PC-3 (cell line): ENCODE measurements around the gene DEFB126. TPM values are rescaled to one million over a fixed set of nuclear protein-coding genes. Genes with fewer than 3 reads are reported as not detected.

Experiments
- ATAC-seq: fragments of 200-7000 bp; cut with Tn5 transposase; 2 replicates; pipeline ENCODE4 v1.9.1; 2020; ENCODE audit warnings: mild to moderate bottlenecking, moderate library complexity
- BruUV-seq: library from RNA; stranded (reverse); fragments of 400-500 nt; replicated peaks from 2 replicates; lab custom pipeline; 2021; lab: Mats Ljungman, UMichigan
- CTCF ChIA-PET: fragments of 300-600 bp; sonication (Branson Sonifier 250); formaldehyde crosslinking; loops from one replicate; lab custom pipeline; 2022; ENCODE audit warnings: antibody characterized with exemption; lab: Charles Lee
- POLR2A ChIA-PET: fragments of 300-600 bp; sonication (Branson Sonifier 250); formaldehyde crosslinking; loops from one replicate; lab custom pipeline; 2022; ENCODE audit warnings: antibody characterized with exemption; ENCODE audit not compliant: unreplicated experiment; lab: Charles Lee
- DNase-seq: peaks from one replicate; pipeline ENCODE4 v3.0.0-alpha.2; 2015
- H2AFZ ChIP-seq: fragments of 300-600 bp; sonication (generic); 2 replicates; pipeline ENCODE4 v1.6.0; 2016; ENCODE audit warnings: antibody characterized with exemption, low read length
- H3F3A ChIP-seq: fragments of 300-600 bp; sonication (generic); one replicate; pipeline ENCODE4 v1.6.0; 2017; ENCODE audit warnings: antibody characterized with exemption, low read length, control low read depth, mild to moderate bottlenecking; ENCODE audit not compliant: unreplicated experiment
- H3K27ac ChIP-seq: fragments of 300-600 bp; sonication (generic); 2 replicates; pipeline ENCODE4 v1.5.1; 2016; ENCODE audit warnings: mild to moderate bottlenecking, low read length
- H3K27me3 ChIP-seq: fragments of 300-600 bp; sonication (generic); 2 replicates; pipeline ENCODE4 v1.6.1; 2016; ENCODE audit warnings: low read length, mixed read lengths
- H3K36me3 ChIP-seq: fragments of 300-600 bp; sonication (generic); 2 replicates; pipeline ENCODE4 v1.6.1; 2016; ENCODE audit warnings: low read depth, mixed run types, low read length, mixed read lengths
- H3K4me1 ChIP-seq: fragments of 300-600 bp; sonication (generic); 2 replicates; pipeline ENCODE4 v1.5.1; 2016; ENCODE audit warnings: low read length; ENCODE audit not compliant: insufficient read depth
- H3K4me2 ChIP-seq: fragments of 300-600 bp; sonication (generic); 2 replicates; pipeline ENCODE4 v1.6.0; 2016; ENCODE audit warnings: low read length
- H3K4me3 ChIP-seq: fragments of 300-600 bp; sonication (generic); 2 replicates; pipeline ENCODE4 v1.5.1; 2016; ENCODE audit warnings: mild to moderate bottlenecking, low read length, mixed read lengths
- H3K79me2 ChIP-seq: fragments of 300-600 bp; sonication (generic); 2 replicates; pipeline ENCODE4 v1.6.1; 2017; ENCODE audit warnings: low read length, mixed read lengths
- H3K9ac ChIP-seq: fragments of 300-600 bp; sonication (generic); 2 replicates; pipeline ENCODE4 v1.6.0; 2016; ENCODE audit warnings: mild to moderate bottlenecking, low read length
- H3K9me2 ChIP-seq: fragments of 300-600 bp; sonication (generic); replicated peaks from 2 replicates; pipeline ENCODE4 v1.6.1; 2016; ENCODE audit warnings: mixed run types, low read length, mixed read lengths
- H3K9me3 ChIP-seq: fragments of 300-600 bp; sonication (generic); 2 replicates; pipeline ENCODE4 v1.6.1; 2016; ENCODE audit warnings: low read length, mixed read lengths
- H4K20me1 ChIP-seq: fragments of 300-600 bp; sonication (generic); 2 replicates; pipeline ENCODE4 v1.6.1; 2016; ENCODE audit warnings: low read length, mixed read lengths
- EZH2 ChIP-seq: fragments of 300-600 bp; sonication (generic); IDR thresholded peaks from one replicate; pipeline ENCODE4 v1.6.1; 2017; ENCODE audit warnings: antibody characterized with exemption, mild to moderate bottlenecking, low read length; ENCODE audit not compliant: unreplicated experiment
- EZH2phosphoT487 ChIP-seq: fragments of 300-600 bp; sonication (generic); IDR thresholded peaks from 2 replicates; pipeline ENCODE4 v1.6.1; 2018; ENCODE audit warnings: mild to moderate bottlenecking, antibody characterized with exemption, low read length, borderline replicate concordance
- intact Hi-C: fragments of 100-400 bp; cut with micrococcal nuclease; formaldehyde crosslinking; loops from 2 replicates; pipeline ENCODE4 v1.9.0; 2023
- total RNA-seq: library from RNA; depleted of rRNA; stranded (reverse); fragments of >200 nt; gene quantifications from 2 replicates; pipeline ENCODE4 v1.2.3, GENCODE V29; 2014; rRNA removed
- TF ChIP-seq, protein P1 (sequence below): fragments of 300-600 bp; sonication (generic); conservative IDR thresholded peaks from 2 replicates; pipeline ENCODE4 v1.5.1; 2017; ENCODE audit warnings: antibody characterized with exemption, low read depth, mild to moderate bottlenecking, low read length

The DEFB126 gene
- total RNA-seq, 1 experiment from 2014 or later, result not detected

DNA sequence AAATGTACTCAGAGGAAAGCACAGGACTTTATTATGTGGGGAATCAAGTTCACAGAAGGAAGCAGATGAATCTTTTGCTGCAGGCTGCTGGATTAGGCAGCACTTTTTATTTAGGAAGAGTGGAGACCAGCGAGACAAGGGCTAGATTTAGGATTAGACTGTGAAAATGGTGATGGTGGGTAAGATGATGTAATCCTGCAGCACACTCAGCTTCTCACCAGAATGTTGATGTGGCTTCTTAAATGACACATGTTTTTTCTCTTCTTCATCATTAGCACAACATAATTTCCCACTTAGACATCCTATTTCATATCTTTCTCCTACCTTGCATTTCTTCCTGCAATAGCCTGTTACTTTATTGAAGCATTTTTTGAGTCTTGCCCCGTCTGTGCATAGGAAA is 45.3 kb downstream of the DEFB126 start:
- CTCF ChIA-PET, result no interaction called here

DNA sequence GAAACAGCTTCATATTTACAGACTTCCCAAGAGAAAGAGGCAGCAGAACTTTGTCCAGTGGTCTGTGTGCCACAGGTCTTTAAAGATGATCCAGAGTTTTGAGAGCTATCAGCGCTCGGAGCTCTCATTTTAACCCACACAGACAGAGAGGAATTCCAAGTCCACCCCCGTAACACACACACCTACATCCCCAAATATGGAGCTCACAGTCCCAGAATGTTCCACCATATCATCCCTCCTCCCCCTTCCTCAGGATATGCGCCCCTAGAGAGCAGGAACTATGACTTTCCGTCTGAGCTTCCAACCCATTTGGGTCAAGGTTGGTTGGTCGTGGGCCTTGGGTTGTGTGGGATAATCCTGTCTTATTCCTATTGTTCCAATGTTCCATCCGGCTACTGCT is 47.2 kb downstream of the DEFB126 start, which contains the start of gene DEFB128:
DEFB128 (minus strand) TSS at position 101 of the 400 bp plus-strand sequence; CDS start at position 13, 88 bp downstream.
- no peak within 1 kb of the TSS for H3K9ac ChIP-seq
- ChIA-PET POLR2A (no interaction called here), CTCF (no interaction called here)
- peaks cover 6% of the 10 kb centered on the region; the same call in 1 of the 2 replicates for H3K9me3 ChIP-seq
- peaks cover 69% of the 10 kb centered on the region for H3K27me3 ChIP-seq
- H3K4me3 ChIP-seq, result no peak within 1 kb of the TSS
- no TSS peak for BruUV-seq
- intact Hi-C loops, result no loop called here
- H4K20me1 ChIP-seq, result no peaks in the 10 kb centered on the region
- H3F3A ChIP-seq, result no peaks in the 10 kb centered on the region
- no peak within 1 kb of the TSS for H2AFZ ChIP-seq
- TF ChIP-seq, protein P1, sequence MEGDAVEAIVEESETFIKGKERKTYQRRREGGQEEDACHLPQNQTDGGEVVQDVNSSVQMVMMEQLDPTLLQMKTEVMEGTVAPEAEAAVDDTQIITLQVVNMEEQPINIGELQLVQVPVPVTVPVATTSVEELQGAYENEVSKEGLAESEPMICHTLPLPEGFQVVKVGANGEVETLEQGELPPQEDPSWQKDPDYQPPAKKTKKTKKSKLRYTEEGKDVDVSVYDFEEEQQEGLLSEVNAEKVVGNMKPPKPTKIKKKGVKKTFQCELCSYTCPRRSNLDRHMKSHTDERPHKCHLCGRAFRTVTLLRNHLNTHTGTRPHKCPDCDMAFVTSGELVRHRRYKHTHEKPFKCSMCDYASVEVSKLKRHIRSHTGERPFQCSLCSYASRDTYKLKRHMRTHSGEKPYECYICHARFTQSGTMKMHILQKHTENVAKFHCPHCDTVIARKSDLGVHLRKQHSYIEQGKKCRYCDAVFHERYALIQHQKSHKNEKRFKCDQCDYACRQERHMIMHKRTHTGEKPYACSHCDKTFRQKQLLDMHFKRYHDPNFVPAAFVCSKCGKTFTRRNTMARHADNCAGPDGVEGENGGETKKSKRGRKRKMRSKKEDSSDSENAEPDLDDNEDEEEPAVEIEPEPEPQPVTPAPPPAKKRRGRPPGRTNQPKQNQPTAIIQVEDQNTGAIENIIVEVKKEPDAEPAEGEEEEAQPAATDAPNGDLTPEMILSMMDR, result no peak
- TF ChIP-seq EZH2, result no peak
- TF ChIP-seq EZH2phosphoT487, result no peak
- no peaks in the 10 kb centered on the region for H3K9me2 ChIP-seq
- H3K79me2 ChIP-seq, result no peaks in the 10 kb centered on the region
- H3K27ac ChIP-seq, result no peak within 1 kb of the TSS
- no peak for ATAC-seq
- no peak for DNase-seq
- H3K4me2 ChIP-seq, result no peak within 1 kb of the TSS
- H3K4me1 ChIP-seq, result no peaks in the 10 kb centered on the region
- no peaks in the 10 kb centered on the region for H3K36me3 ChIP-seq

More for the DNA sequence above, 45.3 kb downstream of the DEFB126 start:
- ATAC-seq (no peak), DNase-seq (no peak)
- no peaks in the 10 kb centered on the region for H4K20me1 ChIP-seq
- H2AFZ ChIP-seq, result no peak overlapping the region
- peaks cover 62% of the 10 kb centered on the region for H3K27me3 ChIP-seq
- no peak overlapping the region for H3K27ac ChIP-seq
- no peaks in the 10 kb centered on the region for H3K4me1 ChIP-seq
- no peak overlapping the region for H3K9ac ChIP-seq
- intact Hi-C loops, result no loop called here
- POLR2A ChIA-PET, result no interaction called here
- H3K4me2 ChIP-seq, result no peak overlapping the region
- no peaks in the 10 kb centered on the region for H3K36me3 ChIP-seq
- H3K9me2 ChIP-seq, result no peaks in the 10 kb centered on the region
- BruUV-seq, result no TSS peak
- peaks cover 6% of the 10 kb centered on the region; the same call in 1 of the 2 replicates for H3K9me3 ChIP-seq
- H3F3A ChIP-seq, result no peaks in the 10 kb centered on the region
- H3K79me2 ChIP-seq, result no peaks in the 10 kb centered on the region
- TF ChIP-seq, protein P1, result no peak
- TF ChIP-seq EZH2 (no peak), EZH2phosphoT487 (no peak)
- no peak overlapping the region for H3K4me3 ChIP-seq

Other genes starting within 250 kb of the DEFB126 start
- gene DEFB125, start 54.9 kb upstream of the DEFB126 start, total RNA-seq, result not detected in 2 replicates
- not detected in 2 replicates for gene DEFB127, start 14.9 kb downstream of the DEFB126 start, total RNA-seq
- not detected in 2 replicates for gene DEFB128, start 47.1 kb downstream of the DEFB126 start, total RNA-seq
- gene DEFB129, start 84.7 kb downstream of the DEFB126 start, total RNA-seq, result not detected in 2 replicates
- gene DEFB132, start 115.1 kb downstream of the DEFB126 start, total RNA-seq, result not detected in 2 replicates
- gene C20orf96, start 148.2 kb downstream of the DEFB126 start, total RNA-seq, result 3.4 and 5.0 TPM in 2 replicates
- 18.5 and 21.5 TPM in 2 replicates for gene ZCCHC3, start 155.0 kb downstream of the DEFB126 start, total RNA-seq
- 13.8 and 18.7 TPM in 2 replicates for gene SOX12, start 183.0 kb downstream of the DEFB126 start, total RNA-seq
- gene NRSN2, start 204.5 kb downstream of the DEFB126 start, total RNA-seq, result 50.7 and 55.7 TPM in 2 replicates
- 160 and 193 TPM in 2 replicates for gene TRIB3, start 238.2 kb downstream of the DEFB126 start, total RNA-seq